MCF 10A (cell line): Measurements from ENCODE around the gene JMJD7. TPM values are rescaled to one million over a fixed set of nuclear protein-coding genes. Genes with fewer than 3 reads are reported as not detected.

Experiments
- BruUV-seq: library from RNA; stranded (reverse); fragments of 400-500 nt; replicated peaks from 2 replicates; lab custom pipeline; 2021; lab: Mats Ljungman, UMichigan
- CTCF ChIA-PET: fragments of 300-600 bp; sonication (Branson Sonifier 250); formaldehyde crosslinking; extraction: SDS; loops from one replicate; lab custom pipeline; 2021; ENCODE audit warnings: antibody characterized with exemption, inconsistent platforms; lab: Yijun Ruan, JAX
- POLR2A ChIA-PET: fragments of 300-600, 350-650 bp; sonication (Branson Sonifier 250); formaldehyde crosslinking; extraction: SDS; loops from one replicate; lab custom pipeline; 2020; ENCODE audit warnings: antibody characterized with exemption, inconsistent platforms; lab: Yijun Ruan, JAX
- DNase-seq: peaks from one replicate; pipeline ENCODE4 v3.0.0-alpha.2; 2018; ENCODE audit not compliant: unreplicated experiment
- H3K27ac Mint-ChIP-seq: one replicate; pipeline ENCODE4 v1.8.0; 2022; ENCODE audit warnings: mild to moderate bottlenecking, low read depth, mixed read lengths; ENCODE audit not compliant: unreplicated experiment
- H3K27me3 Mint-ChIP-seq: one replicate; pipeline ENCODE4 v1.8.0; 2022; ENCODE audit warnings: mixed read lengths; ENCODE audit not compliant: insufficient read depth, unreplicated experiment
- H3K36me3 Mint-ChIP-seq: one replicate; pipeline ENCODE4 v1.8.0; 2022; ENCODE audit warnings: mild to moderate bottlenecking, moderate library complexity, mixed read lengths; ENCODE audit not compliant: insufficient read depth, unreplicated experiment
- H3K4me1 Mint-ChIP-seq: one replicate; pipeline ENCODE4 v1.8.0; 2022; ENCODE audit warnings: mixed read lengths; ENCODE audit not compliant: insufficient read depth, unreplicated experiment
- H3K4me3 Mint-ChIP-seq: one replicate; pipeline ENCODE4 v1.8.0; 2022; ENCODE audit warnings: mild to moderate bottlenecking, moderate library complexity, mixed read lengths; ENCODE audit not compliant: unreplicated experiment
- H3K9me3 Mint-ChIP-seq: one replicate; pipeline ENCODE4 v1.8.0; 2022; ENCODE audit warnings: mixed read lengths; ENCODE audit not compliant: unreplicated experiment
- CTCF ChIP-seq: fragments of 200-600 bp; IDR thresholded peaks from one replicate; pipeline ENCODE4 v1.8.0; 2022; ENCODE audit warnings: antibody characterized with exemption, mild to moderate bottlenecking; ENCODE audit not compliant: unreplicated experiment
- intact Hi-C: fragments of 100-400 bp; cut with micrococcal nuclease; formaldehyde crosslinking; loops from 2 replicates; pipeline ENCODE4 v1.14.1; 2022
- total RNA-seq: library from RNA; stranded (reverse); gene quantifications from 2 replicates; pipeline ENCODE4 v1.2.3, GENCODE V29; 2022

Gene JMJD7
- total RNA-seq, 1 experiment from 2014 or later = 9.2 TPM

- no peak overlapping the region for H3K4me3 Mint-ChIP-seq
- ChIA-PET POLR2A (interaction anchor here (1.9 kb wide), 1 partner anchor 10 kb away, joined by 5 read pairs; no protein-coding TSS in a partner anchor), CTCF (interaction anchor here (0.8 kb wide), 1 partner anchor 23 kb away, joined by 3 read pairs; no protein-coding TSS in a partner anchor)
- H3K4me1 Mint-ChIP-seq = no peaks in the 10 kb centered on the region
- H3K27me3 Mint-ChIP-seq = no peaks in the 10 kb centered on the region
- no peak for DNase-seq
- H3K36me3 Mint-ChIP-seq = peaks cover 6% of the 10 kb centered on the region
- intact Hi-C loops = no loop called here
- H3K27ac Mint-ChIP-seq = no peak overlapping the region
- TF ChIP-seq CTCF = no peak
- no TSS peak for BruUV-seq
- H3K9me3 Mint-ChIP-seq = no peaks in the 10 kb centered on the region
Measured at GRCh38 chr15:41848631-41849030, 20.7 kb downstream of the JMJD7 start.

GRCh38 chr15:41849204-41849603, 21.3 kb downstream of the JMJD7 start:
- no peak overlapping the region for H3K4me3 Mint-ChIP-seq
- CTCF ChIA-PET = interaction anchor here (0.8 kb wide), 1 partner anchor 76 kb away, joined by 3 read pairs; no protein-coding TSS in a partner anchor
- BruUV-seq = no TSS peak

DNA sequence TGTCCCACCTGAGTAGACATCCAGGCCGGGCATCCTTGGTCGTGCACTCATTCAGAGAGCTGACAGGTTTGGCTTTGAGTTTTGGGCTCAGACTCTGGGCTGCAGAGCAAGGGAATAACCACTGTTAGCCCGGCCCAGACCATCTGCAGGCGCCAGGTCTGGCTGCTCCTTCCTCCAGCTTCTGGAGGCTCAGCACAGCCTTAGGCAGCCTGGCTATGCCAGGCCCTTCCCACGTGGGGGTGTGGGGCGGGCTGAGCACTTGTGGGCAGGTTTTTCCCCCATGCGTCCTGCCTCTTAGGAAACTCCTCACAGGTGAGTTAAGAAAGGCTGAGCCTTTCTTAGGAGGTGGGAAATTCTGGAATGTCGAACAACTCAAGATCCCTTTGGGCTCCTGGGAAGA, 22.0 kb downstream of the JMJD7 start:
- Mint-ChIP-seq H3K4me3 (no peak overlapping the region), H3K27ac (no peak overlapping the region), H3K27me3 (no peaks in the 10 kb centered on the region), H3K36me3 (peaks cover 6% of the 10 kb centered on the region), H3K9me3 (no peaks in the 10 kb centered on the region), H3K4me1 (no peaks in the 10 kb centered on the region)
- TF ChIP-seq CTCF = no peak
- no TSS peak for BruUV-seq
- peak; percentile 32 for DNase-seq
- ChIA-PET CTCF (interaction anchor here (0.5 to 0.8 kb wide), 2 partner anchors 77 to 310 kb away, joined by 3 read pairs; no protein-coding TSS in a partner anchor), POLR2A (interaction anchor here (1.4 to 1.9 kb wide), 2 partner anchors 8 to 12 kb away, joined by 5 read pairs; no protein-coding TSS in a partner anchor)
- intact Hi-C loops = no loop called here

More at GRCh38 chr15:41849204-41849603, 21.3 kb downstream of the JMJD7 start:
- H3K4me1 Mint-ChIP-seq = no peaks in the 10 kb centered on the region
- intact Hi-C loops = no loop called here
- peaks cover 6% of the 10 kb centered on the region for H3K36me3 Mint-ChIP-seq
- no peaks in the 10 kb centered on the region for H3K9me3 Mint-ChIP-seq
- no peaks in the 10 kb centered on the region for H3K27me3 Mint-ChIP-seq
- no peak overlapping the region for H3K27ac Mint-ChIP-seq
- POLR2A ChIA-PET = interaction anchor here (1.4 to 1.9 kb wide), 2 partner anchors 9 to 13 kb away, joined by 5 read pairs; no protein-coding TSS in a partner anchor
- no peak for DNase-seq
- no peak for TF ChIP-seq CTCF

DNA sequence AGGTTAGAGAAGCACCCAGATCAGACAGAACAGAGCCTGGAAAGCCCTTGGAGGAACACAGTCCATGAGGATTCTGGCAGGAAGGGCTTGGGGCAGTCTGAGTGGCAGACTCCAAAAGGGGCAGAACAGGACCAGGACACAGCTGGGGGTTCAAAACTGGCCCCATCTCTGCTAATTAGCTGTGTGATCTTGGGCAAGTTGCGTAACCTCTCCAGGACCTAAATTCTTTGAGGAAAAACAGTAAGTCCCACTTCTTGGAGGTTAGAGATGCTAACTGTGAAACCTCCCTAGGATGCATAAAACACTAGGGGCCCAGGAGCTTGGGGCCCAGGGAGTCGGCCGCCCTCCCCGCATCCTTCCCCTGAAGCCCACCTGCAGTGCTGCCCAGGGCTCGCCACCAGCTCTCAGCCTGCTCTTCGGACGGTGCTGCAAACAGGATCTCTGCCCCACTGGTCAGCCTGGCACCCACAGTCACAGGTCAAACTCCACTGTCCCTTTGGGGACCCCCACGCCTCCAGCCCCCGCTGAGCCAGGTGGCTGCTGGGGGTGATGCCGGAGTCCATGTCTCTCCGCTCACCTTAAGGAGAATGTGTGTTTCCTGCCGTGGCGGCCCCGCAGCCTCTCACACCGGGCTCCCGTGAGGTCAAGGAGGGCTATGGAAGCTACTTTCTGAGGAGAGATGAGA, 22.7 kb downstream of the JMJD7 start:
- H3K4me3 Mint-ChIP-seq = no peak overlapping the region
- ChIA-PET POLR2A (interaction anchor here (0.6 to 1.6 kb wide), 5 partner anchors 11 to 293 kb away, joined by 3 to 5 read pairs (median 4); partner anchors contain the start of genes MAPKBP1 and PLA2G4B), CTCF (interaction anchor here (0.5 kb wide), 1 partner anchor 311 kb away, joined by 3 read pairs; no protein-coding TSS in a partner anchor)
- H3K36me3 Mint-ChIP-seq = peaks cover 9% of the 10 kb centered on the region
- H3K27ac Mint-ChIP-seq = no peak overlapping the region
- no peak for DNase-seq
- no TSS peak for BruUV-seq
- H3K4me1 Mint-ChIP-seq = no peaks in the 10 kb centered on the region
- intact Hi-C loops = no loop called here
- no peak for TF ChIP-seq CTCF
- H3K9me3 Mint-ChIP-seq = no peaks in the 10 kb centered on the region
- no peaks in the 10 kb centered on the region for H3K27me3 Mint-ChIP-seq
